Gastrocnemius medialis (tissue), 4 donors: ENCODE data around the gene HHATL. TPM values are rescaled to one million over a fixed set of nuclear protein-coding genes. Genes with fewer than 3 reads are reported as not detected.
A peak's percentile ranks its signal among the peaks of the same experiment; 100 is the strongest.

ENCODE experiments used
- ATAC-seq, 2 donors: fragments of 150-250 bp; one replicate each; pipeline ENCODE4 v1.9.1; 2016
- DNase-seq, 2 donors: peaks; one replicate each; pipeline ENCODE4 v3.0.0-alpha.2; 2019
- H3K27ac ChIP-seq, 4 donors: fragments of 200-600 bp; sonication (generic); 1 replicate in 1 of 4; 2 replicates in 3 of 4; pipeline ENCODE4 v1.5.1; 2016 to 2018; ENCODE audit warnings: mild to moderate bottlenecking in 2 of 4, moderate library complexity in 1 of 4
- H3K27me3 ChIP-seq, 3 donors: fragments of 200-600 bp; sonication (generic) in 2 of 3; 1 replicate in 1 of 3; 2 replicates in 2 of 3; pipeline versions ENCODE4 v1.5.1 to v1.6.0; 2016 to 2019; ENCODE audit warnings: mild to moderate bottlenecking in 1 of 3, moderate library complexity in 1 of 3
- H3K36me3 ChIP-seq, 2 donors: fragments of 200-600 bp; sonication (generic) in 1 of 2; one replicate each; pipeline ENCODE4 v1.5.1; 2017 to 2018
- H3K4me1 ChIP-seq, 2 donors: fragments of 200-600 bp; sonication (generic) in 1 of 2; one replicate each; pipeline ENCODE4 v1.5.1; 2016 to 2017; ENCODE audit warnings: mild to moderate bottlenecking in 2 of 2
- H3K4me3 ChIP-seq, 4 donors: fragments of 200-600 bp; sonication (generic) in 3 of 4; 1 replicate in 1 of 4; 2 replicates in 3 of 4; pipeline ENCODE4 v1.5.1; 2016 to 2019; ENCODE audit warnings: mild to moderate bottlenecking in 2 of 4
- H3K9me3 ChIP-seq, 3 donors: fragments of 200-600 bp; sonication (generic) in 2 of 3; 1 replicate in 1 of 3; 2 replicates in 2 of 3; pipeline ENCODE4 v1.5.1; 2016 to 2019
- POLR2A ChIP-seq, 2 donors: fragments of 450-650 bp; IDR thresholded peaks; one replicate each; pipeline ENCODE4 v1.6.1; 2017; ENCODE audit warnings: antibody characterized with exemption in 2 of 2, mild to moderate bottlenecking in 2 of 2, moderate library complexity in 2 of 2
- in situ Hi-C, 4 donors: fragments of 200-750 bp; cut with MboI; loops; one replicate each; pipeline versions ENCODE4 v1.15.0 to v1.8.0; 2017; ENCODE audit warnings: low sequenced_read_pairs in 4 of 4
- intact Hi-C: fragments of 100-400 bp; cut with DNase I; formaldehyde crosslinking; loops from one replicate; pipeline ENCODE4 v1.15.1; 2023; ENCODE audit warnings: low total_unique reads
- total RNA-seq, 4 donors: library from RNA; depleted of rRNA; stranded (reverse); fragments of >200 nt; gene quantifications; one replicate each; pipeline versions ENCODE4 v1.1.0 to v1.2.3, GENCODE V29; 2016
- TF ChIP-seq, protein P1 (sequence below), 5 experiments: fragments of 450-650 bp in 3 of 5; fragments of 200-600 bp in 2 of 5; sonication (generic) in 2 of 5; IDR thresholded peaks in 4 of 5; conservative IDR thresholded peaks in 1 of 5; 1 replicate in 4 of 5; 2 replicates in 1 of 5; pipeline ENCODE4 v1.5.1; 2016 to 2019; ENCODE audit warnings: antibody characterized with exemption in 5 of 5, mild to moderate bottlenecking in 3 of 5, moderate library complexity in 3 of 5

HHATL gene
- total RNA-seq, 4 donors from 2014 or later, result 78.0 to 309 (median 164) TPM

DNA sequence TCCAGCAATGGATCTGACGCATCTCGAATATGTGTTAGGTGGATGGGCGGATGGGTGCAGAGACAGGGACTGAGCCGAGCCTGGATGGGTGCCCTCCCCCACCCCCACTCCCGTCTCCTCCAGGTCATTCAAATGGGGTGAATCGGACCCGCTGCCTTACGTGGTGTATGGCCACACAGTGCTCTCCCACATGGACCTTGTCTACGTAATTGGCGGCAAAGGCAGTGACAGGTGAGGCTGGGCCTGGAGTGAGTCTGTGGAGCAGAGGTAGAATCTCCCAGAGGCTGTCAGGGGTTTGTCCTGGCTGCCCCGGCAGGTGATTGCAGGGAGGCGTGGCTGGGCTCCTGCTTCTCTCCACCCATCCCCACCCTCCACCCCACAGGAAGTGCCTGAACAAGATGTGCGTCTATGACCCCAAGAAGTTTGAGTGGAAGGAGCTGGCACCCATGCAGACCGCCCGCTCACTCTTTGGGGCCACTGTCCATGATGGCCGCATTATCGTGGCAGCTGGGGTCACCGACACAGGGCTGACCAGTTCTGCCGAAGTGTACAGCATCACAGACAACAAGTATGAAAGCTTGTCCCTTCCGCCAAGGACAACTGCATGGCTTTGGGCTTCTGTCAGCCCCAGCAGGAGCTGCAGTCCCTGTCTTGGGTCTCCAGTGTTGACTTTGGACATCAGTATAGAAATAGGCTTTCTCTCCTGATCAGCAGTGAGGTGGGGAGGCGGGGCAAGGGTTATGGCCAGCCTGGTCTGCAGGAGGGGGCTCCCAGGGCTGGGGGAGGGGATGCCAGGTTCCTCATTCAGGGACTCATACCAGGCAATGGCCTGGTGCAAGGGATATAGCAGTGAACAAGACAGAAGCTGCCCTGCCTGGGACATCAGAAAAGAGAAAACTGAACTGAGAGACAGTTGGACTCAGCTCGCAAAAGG, 13.8 kb downstream of the HHATL start:
- DNase-seq (peak in 1 of 2 donors; percentile 54), ATAC-seq (no peak)
- Histone ChIP-seq H3K36me3 (peaks cover 0 to 41% of the 10 kb centered on the region in 2 donors), H3K9me3 (no peaks in the 10 kb centered on the region), H3K27ac (peak overlapping the region; percentile 94 to 100 (median 99)), H3K27me3 (no peaks in the 10 kb centered on the region), H3K4me1 (peaks cover 33 to 46% of the 10 kb centered on the region in 2 donors), H3K4me3 (peak overlapping the region; percentile 61 to 82 (median 70))
- intact Hi-C loops (no loop called here), in situ Hi-C loops (no loop called here)
- TF ChIP-seq, protein P1, sequence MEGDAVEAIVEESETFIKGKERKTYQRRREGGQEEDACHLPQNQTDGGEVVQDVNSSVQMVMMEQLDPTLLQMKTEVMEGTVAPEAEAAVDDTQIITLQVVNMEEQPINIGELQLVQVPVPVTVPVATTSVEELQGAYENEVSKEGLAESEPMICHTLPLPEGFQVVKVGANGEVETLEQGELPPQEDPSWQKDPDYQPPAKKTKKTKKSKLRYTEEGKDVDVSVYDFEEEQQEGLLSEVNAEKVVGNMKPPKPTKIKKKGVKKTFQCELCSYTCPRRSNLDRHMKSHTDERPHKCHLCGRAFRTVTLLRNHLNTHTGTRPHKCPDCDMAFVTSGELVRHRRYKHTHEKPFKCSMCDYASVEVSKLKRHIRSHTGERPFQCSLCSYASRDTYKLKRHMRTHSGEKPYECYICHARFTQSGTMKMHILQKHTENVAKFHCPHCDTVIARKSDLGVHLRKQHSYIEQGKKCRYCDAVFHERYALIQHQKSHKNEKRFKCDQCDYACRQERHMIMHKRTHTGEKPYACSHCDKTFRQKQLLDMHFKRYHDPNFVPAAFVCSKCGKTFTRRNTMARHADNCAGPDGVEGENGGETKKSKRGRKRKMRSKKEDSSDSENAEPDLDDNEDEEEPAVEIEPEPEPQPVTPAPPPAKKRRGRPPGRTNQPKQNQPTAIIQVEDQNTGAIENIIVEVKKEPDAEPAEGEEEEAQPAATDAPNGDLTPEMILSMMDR (IDR thresholded peaks at IDR 0.05 in 4 of 5, conservative IDR thresholded peaks at IDR 0.05 in 1 of 5), result no peak
- TF ChIP-seq POLR2A (IDR thresholded peaks at IDR 0.05), result peak in 1 of 2 donors; percentile 45

DNA sequence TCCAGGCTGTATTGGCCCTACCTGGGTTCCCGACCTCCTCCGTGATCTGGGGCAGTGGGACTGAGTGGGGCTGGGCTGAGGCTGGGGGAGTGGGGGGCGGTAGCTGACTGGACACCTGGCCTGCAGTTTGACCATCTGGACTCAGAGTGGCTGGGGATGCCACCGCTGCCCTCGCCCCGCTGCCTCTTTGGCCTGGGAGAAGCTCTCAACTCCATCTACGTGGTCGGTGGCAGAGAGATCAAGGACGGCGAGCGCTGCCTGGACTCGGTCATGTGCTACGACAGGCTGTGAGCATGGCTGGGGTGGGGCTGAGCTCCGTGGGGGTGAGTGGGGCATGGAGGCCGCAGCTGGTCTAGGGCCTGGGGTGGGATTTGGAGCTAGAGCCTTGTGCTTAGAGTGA, 14.6 kb downstream of the HHATL start:
- H3K27me3 ChIP-seq, result no peaks in the 10 kb centered on the region
- in situ Hi-C loops (no loop called here), intact Hi-C loops (no loop called here)
- peak overlapping the region; percentile 94 to 100 (median 99) for H3K27ac ChIP-seq
- peaks cover 38 to 52% of the 10 kb centered on the region in 2 donors for H3K4me1 ChIP-seq
- peaks cover 0 to 41% of the 10 kb centered on the region in 2 donors for H3K36me3 ChIP-seq
- DNase-seq, result peak; percentile 55 to 69
- TF ChIP-seq POLR2A (IDR thresholded peaks at IDR 0.05), result peak; percentile 7 to 47
- TF ChIP-seq, protein P1 (IDR thresholded peaks at IDR 0.05 in 4 of 5, conservative IDR thresholded peaks at IDR 0.05 in 1 of 5), result no peak
- ATAC-seq, result no peak
- no peaks in the 10 kb centered on the region for H3K9me3 ChIP-seq
- H3K4me3 ChIP-seq, result peak overlapping the region; percentile 61 to 82 (median 70)

DNA sequence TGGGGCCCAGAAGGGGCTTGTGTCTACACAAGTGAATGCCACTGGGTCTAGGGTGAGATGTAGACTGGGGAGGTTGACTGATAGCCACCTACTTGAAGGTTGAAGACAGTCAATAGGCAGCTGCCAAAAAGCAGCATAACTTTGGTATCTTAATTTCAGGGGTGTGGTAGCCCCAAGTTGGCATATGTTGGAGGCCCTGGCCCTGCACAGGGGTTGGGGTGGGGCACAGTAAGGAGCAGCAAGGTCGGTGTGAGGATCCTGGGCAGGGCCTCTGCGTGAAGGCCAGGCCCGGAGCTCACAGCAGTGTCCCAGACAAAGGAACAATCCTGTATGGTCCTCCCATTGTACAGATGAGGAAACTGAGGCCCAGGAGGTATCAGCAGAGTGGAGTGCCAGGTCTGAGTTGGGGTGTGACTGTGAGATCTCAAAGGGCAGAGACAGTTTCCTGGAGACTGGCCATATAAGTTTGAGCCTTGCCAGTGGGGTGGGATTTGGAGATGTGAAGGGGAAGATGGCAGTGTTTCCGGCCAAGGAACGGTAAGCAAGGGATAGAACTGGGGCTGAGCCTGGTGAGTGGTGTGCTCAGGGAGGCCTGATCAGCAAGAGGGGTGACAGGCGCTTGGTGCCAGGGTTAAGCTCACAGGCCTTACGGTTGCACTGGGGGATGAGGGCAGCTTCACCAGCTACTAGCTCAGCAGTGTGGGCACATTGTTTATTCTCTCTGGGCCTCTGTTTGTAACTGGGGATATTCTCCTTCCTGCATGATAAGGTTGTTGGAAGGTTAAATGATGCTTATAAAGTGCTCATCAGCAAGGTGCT, 15.6 kb downstream of the HHATL start:
- no peaks in the 10 kb centered on the region for H3K9me3 ChIP-seq
- no peaks in the 10 kb centered on the region for H3K27me3 ChIP-seq
- H3K4me3 ChIP-seq, result peak overlapping the region; percentile 61 to 82 (median 70)
- ATAC-seq, result no peak
- DNase-seq, result peak in 1 of 2 donors; percentile 27
- peaks cover 44 to 57% of the 10 kb centered on the region in 2 donors for H3K4me1 ChIP-seq
- in situ Hi-C loops, result no loop called here
- intact Hi-C loops, result no loop called here
- H3K36me3 ChIP-seq, result peaks cover 0 to 38% of the 10 kb centered on the region in 2 donors
- TF ChIP-seq, protein P1 (IDR thresholded peaks at IDR 0.05 in 4 of 5, conservative IDR thresholded peaks at IDR 0.05 in 1 of 5), result no peak
- TF ChIP-seq POLR2A (IDR thresholded peaks at IDR 0.05), result peak in 1 of 2 donors; percentile 9
- H3K27ac ChIP-seq, result peak overlapping the region; percentile 94 to 100 (median 99)

DNA sequence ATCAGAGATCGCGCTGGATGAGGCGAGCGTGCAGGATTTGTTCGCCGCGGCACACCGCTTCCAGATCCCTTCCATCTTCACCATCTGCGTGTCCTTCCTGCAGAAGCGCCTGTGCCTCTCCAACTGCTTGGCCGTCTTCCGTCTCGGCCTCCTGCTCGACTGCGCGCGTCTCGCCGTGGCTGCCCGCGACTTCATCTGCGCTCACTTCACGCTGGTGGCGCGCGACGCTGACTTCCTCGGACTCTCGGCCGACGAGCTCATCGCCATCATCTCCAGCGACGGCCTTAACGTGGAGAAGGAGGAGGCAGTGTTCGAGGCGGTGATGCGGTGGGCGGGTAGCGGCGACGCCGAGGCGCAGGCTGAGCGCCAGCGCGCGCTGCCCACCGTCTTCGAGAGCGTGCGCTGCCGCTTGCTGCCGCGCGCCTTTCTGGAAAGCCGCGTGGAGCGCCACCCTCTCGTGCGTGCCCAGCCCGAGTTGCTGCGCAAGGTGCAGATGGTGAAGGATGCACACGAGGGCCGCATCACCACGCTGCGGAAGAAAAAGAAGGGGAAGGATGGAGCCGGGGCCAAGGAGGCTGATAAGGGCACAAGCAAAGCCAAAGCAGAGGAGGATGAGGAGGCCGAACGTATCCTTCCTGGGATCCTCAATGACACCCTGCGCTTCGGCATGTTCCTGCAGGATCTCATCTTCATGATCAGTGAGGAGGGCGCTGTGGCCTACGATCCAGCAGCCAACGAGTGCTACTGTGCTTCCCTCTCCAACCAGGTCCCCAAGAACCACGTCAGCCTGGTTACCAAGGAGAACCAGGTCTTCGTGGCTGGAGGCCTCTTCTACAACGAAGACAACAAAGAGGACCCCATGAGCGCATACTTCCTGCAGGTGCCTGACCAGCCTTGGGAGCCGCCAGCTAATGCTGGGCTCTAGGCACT, 16.4 kb downstream of the HHATL start:
- Histone ChIP-seq H3K27ac (peak overlapping the region; percentile 94 to 100 (median 99)), H3K36me3 (peaks cover 0 to 29% of the 10 kb centered on the region in 2 donors), H3K4me1 (peaks cover 42 to 57% of the 10 kb centered on the region in 2 donors), H3K9me3 (no peaks in the 10 kb centered on the region), H3K27me3 (no peaks in the 10 kb centered on the region), H3K4me3 (peak overlapping the region; percentile 61 to 82 (median 70))
- no peak for ATAC-seq
- no peak for TF ChIP-seq POLR2A (IDR thresholded peaks at IDR 0.05)
- TF ChIP-seq, protein P1 (IDR thresholded peaks at IDR 0.05 in 4 of 5, conservative IDR thresholded peaks at IDR 0.05 in 1 of 5), result no peak
- peak in 1 of 2 donors; percentile 50 for DNase-seq
- intact Hi-C loops, result loop anchor here (1.0 to 2.0 kb wide), 3 partner anchors 15 to 54 kb away; no protein-coding TSS in a partner anchor
- in situ Hi-C loops, result no loop called here
